ENCODE data around the gene CCDC110. TPM values are rescaled to one million over a fixed set of nuclear protein-coding genes. Genes with fewer than 3 reads are reported as not detected.

The CCDC110 gene
- total and polyA plus RNA-seq, 2 of the 13 experiments (the other 11 are each of a cell fraction or from before 2014, with no cell fraction given), result not detected

- TF ChIP-seq ZHX1 (CRISPR knock-in tag; IDR thresholded peaks at IDR 0.05; ENCODE audit: low read depth) (peak; percentile 98), TBX3 (IDR thresholded peaks at IDR 0.05; ENCODE audit: borderline replicate concordance) (no peak), CREB3 (CRISPR knock-in tag; IDR thresholded peaks at IDR 0.05) (no peak; the same call in 1 of the 2 replicates), ADNP (CRISPR knock-in tag; IDR thresholded peaks at IDR 0.05) (no peak), KLF13 (CRISPR knock-in tag; IDR thresholded peaks at IDR 0.05) (no peak), ZNF138 (CRISPR knock-in tag; IDR thresholded peaks at IDR 0.05; ENCODE audit: low read depth) (peak; percentile 80), GLI4 (CRISPR knock-in tag; IDR thresholded peaks at IDR 0.05; ENCODE audit: borderline replicate concordance) (no peak; the same call in 1 of the 2 replicates), AKAP8 (CRISPR knock-in tag; IDR thresholded peaks at IDR 0.05) (0 out of 2 replicates have a peak, but pooled peaks have one; percentile 60), CBX2 (IDR thresholded peaks at IDR 0.05; ENCODE audit: low read depth, low read length) (no peak), CBX2 (CRISPR knock-in tag; IDR thresholded peaks at IDR 0.05; ENCODE audit: low read depth) (no peak; the same call in 1 of the 2 replicates), GTF3A (CRISPR knock-in tag; conservative IDR thresholded peaks at IDR 0.05) (no peak), ZNF512 (CRISPR knock-in tag; IDR thresholded peaks at IDR 0.05) (no peak), ZNF276 (CRISPR knock-in tag; IDR thresholded peaks at IDR 0.05; ENCODE audit: low read depth) (peak; percentile 91), ZSCAN22 (CRISPR knock-in tag; IDR thresholded peaks at IDR 0.05) (no peak), PHF5A (CRISPR knock-in tag; IDR thresholded peaks at IDR 0.05; ENCODE audit: low read depth, unreplicated experiment) (peak; percentile 65), THAP7 (CRISPR knock-in tag; IDR thresholded peaks at IDR 0.05) (no peak; the same call in 1 of the 2 replicates), ZSCAN25 (CRISPR knock-in tag; IDR thresholded peaks at IDR 0.05) (peak; percentile 78; the same call in 1 of the 2 replicates), ZNF329 (CRISPR knock-in tag; IDR thresholded peaks at IDR 0.05; ENCODE audit: low read depth) (peak; percentile 66; the same call in 1 of the 2 replicates), ZNF235 (CRISPR knock-in tag; IDR thresholded peaks at IDR 0.05; ENCODE audit: borderline replicate concordance) (peak; percentile 37; the same call in 1 of the 2 replicates), PPARG (CRISPR knock-in tag; conservative IDR thresholded peaks at IDR 0.05) (peak; percentile 56), PHB2 (IDR thresholded peaks at IDR 0.05; ENCODE audit: partially characterized antibody) (no peak), PAF1 (CRISPR knock-in tag; IDR thresholded peaks at IDR 0.05) (peak; percentile 70; the same call in 1 of the 2 replicates)
Observed at GRCh38 chr4:185395956-185396723, 75.4 kb downstream of the CCDC110 start (continued).
